HEK293 (cell line): ENCODE data around the gene SHOC2.

Source experiments
- BCL11B ChIP-seq: fragments of 450-650 bp; formaldehyde crosslinking; IDR thresholded peaks from 2 replicates; pipeline ENCODE4 v1.5.1; 2016; ENCODE audit warnings: low read depth, missing biosample characterization, missing genetic modification characterization
- EGR2 ChIP-seq: fragments of 450-650 bp; formaldehyde crosslinking; IDR thresholded peaks from 2 replicates; pipeline ENCODE4 v1.5.1; 2016; ENCODE audit warnings: low read depth, missing biosample characterization, missing genetic modification characterization
- GLIS1 ChIP-seq: fragments of 450-650 bp; formaldehyde crosslinking; IDR thresholded peaks from 2 replicates; pipeline ENCODE4 v1.5.1; 2016; ENCODE audit warnings: missing biosample characterization, missing genetic modification characterization
- TCF7L2 ChIP-seq: IDR thresholded peaks from 2 replicates; pipeline ENCODE4 v1.6.1; 2011; ENCODE audit warnings: low read depth, mild to moderate bottlenecking, inconsistent platforms, low read length, moderate library complexity, borderline replicate concordance
- YY1 ChIP-seq: fragments of 450-650 bp; formaldehyde crosslinking; IDR thresholded peaks from 2 replicates; pipeline ENCODE4 v1.5.1; 2018; ENCODE audit warnings: missing biosample characterization, missing genetic modification characterization
- ZNF132 ChIP-seq: fragments of 450-650 bp; formaldehyde crosslinking; IDR thresholded peaks from 2 replicates; pipeline ENCODE4 v1.5.1; 2017; ENCODE audit warnings: missing biosample characterization, missing genetic modification characterization, borderline replicate concordance
- ZNF175 ChIP-seq: fragments of 450-650 bp; formaldehyde crosslinking; IDR thresholded peaks from 2 replicates; pipeline ENCODE4 v1.5.1; 2016; ENCODE audit warnings: missing biosample characterization, missing genetic modification characterization
- ZNF239 ChIP-seq: fragments of 450-650 bp; formaldehyde crosslinking; IDR thresholded peaks from 2 replicates; pipeline ENCODE4 v1.5.1; 2016; ENCODE audit warnings: missing biosample characterization, missing genetic modification characterization
- ZNF324 ChIP-seq: fragments of 450-650 bp; formaldehyde crosslinking; IDR thresholded peaks from 2 replicates; pipeline ENCODE4 v1.5.1; 2016; ENCODE audit warnings: missing biosample characterization, missing genetic modification characterization
- ZNF529 ChIP-seq: fragments of 450-650 bp; formaldehyde crosslinking; IDR thresholded peaks from 2 replicates; pipeline ENCODE4 v1.5.1; 2017; ENCODE audit warnings: missing genetic modification characterization, missing biosample characterization; ENCODE audit not compliant: insufficient replicate concordance
- ZNF549 ChIP-seq: fragments of 450-650 bp; IDR thresholded peaks from 2 replicates; pipeline ENCODE4 v1.5.1; 2018; ENCODE audit warnings: missing biosample characterization, missing genetic modification characterization, mild to moderate bottlenecking, inconsistent platforms, moderate library complexity
- ZNF560 ChIP-seq: fragments of 450-650 bp; formaldehyde crosslinking; IDR thresholded peaks from 2 replicates; pipeline ENCODE4 v1.5.1; 2017; ENCODE audit warnings: missing biosample characterization, missing genetic modification characterization, borderline replicate concordance
- ZSCAN16 ChIP-seq: fragments of 450-650 bp; formaldehyde crosslinking; IDR thresholded peaks from 2 replicates; pipeline ENCODE4 v1.5.1; 2016; ENCODE audit warnings: missing biosample characterization, missing genetic modification characterization
- TF ChIP-seq, protein P1 (sequence below): fragments of 450-650 bp; formaldehyde crosslinking; IDR thresholded peaks from 2 replicates; pipeline ENCODE4 v1.5.1; 2016; ENCODE audit warnings: missing biosample characterization, missing genetic modification characterization
- TF ChIP-seq, protein P2 (sequence below): fragments of 450-650 bp; formaldehyde crosslinking; IDR thresholded peaks from 2 replicates; pipeline ENCODE4 v1.5.1; 2016; ENCODE audit warnings: missing biosample characterization, missing genetic modification characterization
- TF ChIP-seq, protein P3 (sequence below): fragments of 450-650 bp; formaldehyde crosslinking; IDR thresholded peaks from 2 replicates; pipeline ENCODE4 v1.5.1; 2016; ENCODE audit warnings: missing biosample characterization, missing genetic modification characterization
- TF ChIP-seq, protein P4 (sequence below): fragments of 450-650 bp; formaldehyde crosslinking; IDR thresholded peaks from 2 replicates; pipeline ENCODE4 v1.5.1; 2016; ENCODE audit warnings: missing biosample characterization, missing genetic modification characterization
- TF ChIP-seq, protein P5 (sequence below): fragments of 450-650 bp; formaldehyde crosslinking; IDR thresholded peaks from 2 replicates; pipeline ENCODE4 v1.5.1; 2017; ENCODE audit warnings: missing biosample characterization, missing genetic modification characterization
- TF ChIP-seq, protein P6 (sequence below): fragments of 450-650 bp; formaldehyde crosslinking; IDR thresholded peaks from 2 replicates; pipeline ENCODE4 v1.5.1; 2017; ENCODE audit warnings: missing biosample characterization, missing genetic modification characterization
- TF ChIP-seq, protein P7 (sequence below): fragments of 450-650 bp; formaldehyde crosslinking; IDR thresholded peaks from 2 replicates; pipeline ENCODE4 v1.5.1; 2017; ENCODE audit warnings: missing biosample characterization, missing genetic modification characterization
- TF ChIP-seq, protein P8 (sequence below): fragments of 450-650 bp; formaldehyde crosslinking; IDR thresholded peaks from 2 replicates; pipeline ENCODE4 v1.5.1; 2016; ENCODE audit warnings: missing biosample characterization, missing genetic modification characterization, borderline replicate concordance
- TF ChIP-seq, protein P9 (sequence below): fragments of 450-650 bp; formaldehyde crosslinking; IDR thresholded peaks from 2 replicates; pipeline ENCODE4 v1.5.1; 2016; ENCODE audit warnings: missing biosample characterization, missing genetic modification characterization

SHOC2 gene

DNA sequence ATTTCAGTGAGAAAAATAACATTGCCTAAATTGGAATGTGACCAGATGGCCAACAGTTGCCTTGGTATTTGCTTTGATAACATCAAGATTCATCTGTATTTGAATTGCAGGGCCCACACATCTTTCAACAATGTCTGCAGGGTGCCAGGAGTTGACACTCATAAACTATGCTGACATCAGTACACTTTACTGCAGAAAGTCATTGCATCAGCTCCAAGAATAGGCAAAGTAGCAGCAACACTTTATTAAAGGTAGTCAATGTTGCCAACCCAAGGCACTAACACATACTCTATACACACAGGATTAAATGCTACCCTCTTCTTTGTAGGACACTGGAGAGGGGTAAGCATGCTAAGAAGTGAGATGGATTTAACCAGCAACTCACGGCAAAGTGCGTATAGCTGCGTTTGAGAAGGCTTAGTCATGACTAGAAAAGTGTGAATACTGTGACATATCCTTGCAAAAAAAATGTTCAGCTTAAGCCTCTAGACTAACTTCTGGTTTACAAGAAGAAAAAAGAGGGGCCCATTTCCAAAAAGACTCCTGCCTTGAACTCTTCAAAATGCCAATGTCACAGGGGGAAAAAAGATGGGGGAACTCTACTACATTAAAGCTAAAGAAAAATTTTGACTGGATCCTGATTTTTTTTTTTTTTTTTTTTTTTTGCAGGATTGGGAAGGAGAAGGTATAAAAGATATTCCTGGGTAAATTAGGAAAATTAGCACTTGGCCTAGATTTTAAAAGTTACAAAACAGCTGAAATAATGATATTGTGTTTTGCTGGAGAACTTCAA is 2.7 kb upstream of the SHOC2 start (continued):
- TF ChIP-seq, protein P1, sequence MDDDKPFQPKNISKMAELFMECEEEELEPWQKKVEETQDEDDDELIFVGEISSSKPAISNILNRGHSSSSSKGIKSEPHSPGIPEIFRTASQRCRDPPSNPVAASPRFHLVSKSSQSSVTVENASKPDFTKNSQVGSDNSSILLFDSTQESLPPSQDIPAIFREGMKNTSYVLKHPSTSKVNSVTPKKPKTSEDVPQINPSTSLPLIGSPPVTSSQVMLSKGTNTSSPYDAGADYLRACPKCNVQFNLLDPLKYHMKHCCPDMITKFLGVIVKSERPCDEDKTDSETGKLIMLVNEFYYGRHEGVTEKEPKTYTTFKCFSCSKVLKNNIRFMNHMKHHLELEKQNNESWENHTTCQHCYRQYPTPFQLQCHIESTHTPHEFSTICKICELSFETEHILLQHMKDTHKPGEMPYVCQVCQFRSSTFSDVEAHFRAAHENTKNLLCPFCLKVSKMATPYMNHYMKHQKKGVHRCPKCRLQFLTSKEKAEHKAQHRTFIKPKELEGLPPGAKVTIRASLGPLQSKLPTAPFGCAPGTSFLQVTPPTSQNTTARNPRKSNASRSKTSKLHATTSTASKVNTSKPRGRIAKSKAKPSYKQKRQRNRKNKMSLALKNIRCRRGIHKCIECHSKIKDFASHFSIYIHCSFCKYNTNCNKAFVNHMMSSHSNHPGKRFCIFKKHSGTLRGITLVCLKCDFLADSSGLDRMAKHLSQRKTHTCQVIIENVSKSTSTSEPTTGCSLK (tag by site-specific recombination) = no peak
- TF ChIP-seq, protein P2, sequence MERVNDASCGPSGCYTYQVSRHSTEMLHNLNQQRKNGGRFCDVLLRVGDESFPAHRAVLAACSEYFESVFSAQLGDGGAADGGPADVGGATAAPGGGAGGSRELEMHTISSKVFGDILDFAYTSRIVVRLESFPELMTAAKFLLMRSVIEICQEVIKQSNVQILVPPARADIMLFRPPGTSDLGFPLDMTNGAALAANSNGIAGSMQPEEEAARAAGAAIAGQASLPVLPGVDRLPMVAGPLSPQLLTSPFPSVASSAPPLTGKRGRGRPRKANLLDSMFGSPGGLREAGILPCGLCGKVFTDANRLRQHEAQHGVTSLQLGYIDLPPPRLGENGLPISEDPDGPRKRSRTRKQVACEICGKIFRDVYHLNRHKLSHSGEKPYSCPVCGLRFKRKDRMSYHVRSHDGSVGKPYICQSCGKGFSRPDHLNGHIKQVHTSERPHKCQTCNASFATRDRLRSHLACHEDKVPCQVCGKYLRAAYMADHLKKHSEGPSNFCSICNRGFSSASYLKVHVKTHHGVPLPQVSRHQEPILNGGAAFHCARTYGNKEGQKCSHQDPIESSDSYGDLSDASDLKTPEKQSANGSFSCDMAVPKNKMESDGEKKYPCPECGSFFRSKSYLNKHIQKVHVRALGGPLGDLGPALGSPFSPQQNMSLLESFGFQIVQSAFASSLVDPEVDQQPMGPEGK = peak; percentile 80
- TF ChIP-seq ZNF549 (tag by site-specific recombination) (no peak), ZNF529 (tag by site-specific recombination) (peak; percentile 5), ZNF239 (no peak), ZSCAN16 (tag by site-specific recombination) (0 out of 2 replicates have a peak, but pooled peaks have one; percentile 49), ZNF324 (tag by site-specific recombination) (peak; percentile 94; the same call in 1 of the 2 replicates), YY1 (tag by site-specific recombination) (peak; percentile 49; the same call in 1 of the 2 replicates), BCL11B (no peak; the same call in 1 of the 2 replicates), ZNF132 (tag by site-specific recombination) (no peak), GLIS1 (tag by site-specific recombination) (peak; percentile 63), ZNF175 (tag by site-specific recombination) (no peak), TCF7L2 (peak; percentile 79), ZNF560 (tag by site-specific recombination) (no peak), EGR2 (tag by site-specific recombination) (peak; percentile 41; the same call in 1 of the 2 replicates)
- TF ChIP-seq, protein P3, sequence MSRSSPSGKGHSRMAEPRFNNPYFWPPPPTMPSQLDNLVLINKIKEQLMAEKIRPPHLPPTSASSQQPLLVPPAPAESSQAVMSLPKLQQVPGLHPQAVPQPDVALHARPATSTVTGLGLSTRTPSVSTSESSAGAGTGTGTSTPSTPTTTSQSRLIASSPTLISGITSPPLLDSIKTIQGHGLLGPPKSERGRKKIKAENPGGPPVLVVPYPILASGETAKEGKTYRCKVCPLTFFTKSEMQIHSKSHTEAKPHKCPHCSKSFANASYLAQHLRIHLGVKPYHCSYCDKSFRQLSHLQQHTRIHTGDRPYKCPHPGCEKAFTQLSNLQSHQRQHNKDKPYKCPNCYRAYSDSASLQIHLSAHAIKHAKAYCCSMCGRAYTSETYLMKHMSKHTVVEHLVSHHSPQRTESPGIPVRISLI (tag by site-specific recombination) = peak; percentile 94
- TF ChIP-seq, protein P4, sequence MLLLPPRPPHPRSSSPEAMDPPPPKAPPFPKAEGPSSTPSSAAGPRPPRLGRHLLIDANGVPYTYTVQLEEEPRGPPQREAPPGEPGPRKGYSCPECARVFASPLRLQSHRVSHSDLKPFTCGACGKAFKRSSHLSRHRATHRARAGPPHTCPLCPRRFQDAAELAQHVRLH (tag by site-specific recombination) = peak; percentile 97
- TF ChIP-seq, protein P5, sequence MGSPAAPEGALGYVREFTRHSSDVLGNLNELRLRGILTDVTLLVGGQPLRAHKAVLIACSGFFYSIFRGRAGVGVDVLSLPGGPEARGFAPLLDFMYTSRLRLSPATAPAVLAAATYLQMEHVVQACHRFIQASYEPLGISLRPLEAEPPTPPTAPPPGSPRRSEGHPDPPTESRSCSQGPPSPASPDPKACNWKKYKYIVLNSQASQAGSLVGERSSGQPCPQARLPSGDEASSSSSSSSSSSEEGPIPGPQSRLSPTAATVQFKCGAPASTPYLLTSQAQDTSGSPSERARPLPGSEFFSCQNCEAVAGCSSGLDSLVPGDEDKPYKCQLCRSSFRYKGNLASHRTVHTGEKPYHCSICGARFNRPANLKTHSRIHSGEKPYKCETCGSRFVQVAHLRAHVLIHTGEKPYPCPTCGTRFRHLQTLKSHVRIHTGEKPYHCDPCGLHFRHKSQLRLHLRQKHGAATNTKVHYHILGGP (tag by site-specific recombination) = peak; percentile 67; the same call in 1 of the 2 replicates
- TF ChIP-seq, protein P6, sequence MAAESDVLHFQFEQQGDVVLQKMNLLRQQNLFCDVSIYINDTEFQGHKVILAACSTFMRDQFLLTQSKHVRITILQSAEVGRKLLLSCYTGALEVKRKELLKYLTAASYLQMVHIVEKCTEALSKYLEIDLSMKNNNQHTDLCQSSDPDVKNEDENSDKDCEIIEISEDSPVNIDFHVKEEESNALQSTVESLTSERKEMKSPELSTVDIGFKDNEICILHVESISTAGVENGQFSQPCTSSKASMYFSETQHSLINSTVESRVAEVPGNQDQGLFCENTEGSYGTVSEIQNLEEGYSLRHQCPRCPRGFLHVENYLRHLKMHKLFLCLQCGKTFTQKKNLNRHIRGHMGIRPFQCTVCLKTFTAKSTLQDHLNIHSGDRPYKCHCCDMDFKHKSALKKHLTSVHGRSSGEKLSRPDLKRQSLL (tag by site-specific recombination) = peak; percentile 16; the same call in 1 of the 2 replicates
- TF ChIP-seq, protein P7, sequence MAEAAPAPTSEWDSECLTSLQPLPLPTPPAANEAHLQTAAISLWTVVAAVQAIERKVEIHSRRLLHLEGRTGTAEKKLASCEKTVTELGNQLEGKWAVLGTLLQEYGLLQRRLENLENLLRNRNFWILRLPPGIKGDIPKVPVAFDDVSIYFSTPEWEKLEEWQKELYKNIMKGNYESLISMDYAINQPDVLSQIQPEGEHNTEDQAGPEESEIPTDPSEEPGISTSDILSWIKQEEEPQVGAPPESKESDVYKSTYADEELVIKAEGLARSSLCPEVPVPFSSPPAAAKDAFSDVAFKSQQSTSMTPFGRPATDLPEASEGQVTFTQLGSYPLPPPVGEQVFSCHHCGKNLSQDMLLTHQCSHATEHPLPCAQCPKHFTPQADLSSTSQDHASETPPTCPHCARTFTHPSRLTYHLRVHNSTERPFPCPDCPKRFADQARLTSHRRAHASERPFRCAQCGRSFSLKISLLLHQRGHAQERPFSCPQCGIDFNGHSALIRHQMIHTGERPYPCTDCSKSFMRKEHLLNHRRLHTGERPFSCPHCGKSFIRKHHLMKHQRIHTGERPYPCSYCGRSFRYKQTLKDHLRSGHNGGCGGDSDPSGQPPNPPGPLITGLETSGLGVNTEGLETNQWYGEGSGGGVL (tag by site-specific recombination) = peak; percentile 72; the same call in 1 of the 2 replicates
- TF ChIP-seq, protein P8, sequence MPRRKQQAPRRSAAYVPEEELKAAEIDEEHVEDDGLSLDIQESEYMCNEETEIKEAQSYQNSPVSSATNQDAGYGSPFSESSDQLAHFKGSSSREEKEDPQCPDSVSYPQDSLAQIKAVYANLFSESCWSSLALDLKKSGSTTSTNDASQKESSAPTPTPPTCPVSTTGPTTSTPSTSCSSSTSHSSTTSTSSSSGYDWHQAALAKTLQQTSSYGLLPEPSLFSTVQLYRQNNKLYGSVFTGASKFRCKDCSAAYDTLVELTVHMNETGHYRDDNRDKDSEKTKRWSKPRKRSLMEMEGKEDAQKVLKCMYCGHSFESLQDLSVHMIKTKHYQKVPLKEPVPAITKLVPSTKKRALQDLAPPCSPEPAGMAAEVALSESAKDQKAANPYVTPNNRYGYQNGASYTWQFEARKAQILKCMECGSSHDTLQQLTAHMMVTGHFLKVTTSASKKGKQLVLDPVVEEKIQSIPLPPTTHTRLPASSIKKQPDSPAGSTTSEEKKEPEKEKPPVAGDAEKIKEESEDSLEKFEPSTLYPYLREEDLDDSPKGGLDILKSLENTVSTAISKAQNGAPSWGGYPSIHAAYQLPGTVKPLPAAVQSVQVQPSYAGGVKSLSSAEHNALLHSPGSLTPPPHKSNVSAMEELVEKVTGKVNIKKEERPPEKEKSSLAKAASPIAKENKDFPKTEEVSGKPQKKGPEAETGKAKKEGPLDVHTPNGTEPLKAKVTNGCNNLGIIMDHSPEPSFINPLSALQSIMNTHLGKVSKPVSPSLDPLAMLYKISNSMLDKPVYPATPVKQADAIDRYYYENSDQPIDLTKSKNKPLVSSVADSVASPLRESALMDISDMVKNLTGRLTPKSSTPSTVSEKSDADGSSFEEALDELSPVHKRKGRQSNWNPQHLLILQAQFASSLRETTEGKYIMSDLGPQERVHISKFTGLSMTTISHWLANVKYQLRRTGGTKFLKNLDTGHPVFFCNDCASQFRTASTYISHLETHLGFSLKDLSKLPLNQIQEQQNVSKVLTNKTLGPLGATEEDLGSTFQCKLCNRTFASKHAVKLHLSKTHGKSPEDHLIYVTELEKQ (tag by site-specific recombination) = peak; percentile 88
- TF ChIP-seq, protein P9, sequence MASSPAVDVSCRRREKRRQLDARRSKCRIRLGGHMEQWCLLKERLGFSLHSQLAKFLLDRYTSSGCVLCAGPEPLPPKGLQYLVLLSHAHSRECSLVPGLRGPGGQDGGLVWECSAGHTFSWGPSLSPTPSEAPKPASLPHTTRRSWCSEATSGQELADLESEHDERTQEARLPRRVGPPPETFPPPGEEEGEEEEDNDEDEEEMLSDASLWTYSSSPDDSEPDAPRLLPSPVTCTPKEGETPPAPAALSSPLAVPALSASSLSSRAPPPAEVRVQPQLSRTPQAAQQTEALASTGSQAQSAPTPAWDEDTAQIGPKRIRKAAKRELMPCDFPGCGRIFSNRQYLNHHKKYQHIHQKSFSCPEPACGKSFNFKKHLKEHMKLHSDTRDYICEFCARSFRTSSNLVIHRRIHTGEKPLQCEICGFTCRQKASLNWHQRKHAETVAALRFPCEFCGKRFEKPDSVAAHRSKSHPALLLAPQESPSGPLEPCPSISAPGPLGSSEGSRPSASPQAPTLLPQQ (tag by site-specific recombination) = peak; percentile 99
